Bronchial epithelial cell (primary cell): Measurements from ENCODE around the gene KRT38. TPM values are rescaled to one million over a fixed set of nuclear protein-coding genes. Genes with fewer than 3 reads are reported as not detected.

Experiments
- DNase-seq: peaks from one replicate; pipeline ENCODE4 v3.0.0-alpha.2; 2010; ENCODE audit warnings: low read depth
- FAIRE-seq: peaks from 2 replicates; lab custom pipeline; 2011; peaks lifted over from hg19 to GRCh38; lab: Jason Lieb, UNC
- H3K27me3 ChIP-seq: 2 replicates; pipeline ENCODE4 v1.5.1; 2011; ENCODE audit warnings: low read length; ENCODE audit not compliant: control insufficient read depth, insufficient read depth
- H3K36me3 ChIP-seq: 2 replicates; pipeline ENCODE4 v1.5.1; 2011; ENCODE audit warnings: low read length; ENCODE audit not compliant: control insufficient read depth, insufficient read depth
- H3K4me3 ChIP-seq: 2 replicates; pipeline ENCODE4 v1.5.1; 2011; ENCODE audit warnings: mild to moderate bottlenecking, low read depth, low read length, control low read depth
- total RNA-seq: library from RNA; depleted of rRNA; stranded (reverse); fragments of >200 nt; gene quantifications from 2 replicates; pipeline ENCODE4 v1.2.1, GENCODE V29; 2014
- TF ChIP-seq, protein P1 (sequence below): IDR thresholded peaks from 2 replicates; pipeline ENCODE4 v1.5.1; 2011; ENCODE audit warnings: mild to moderate bottlenecking, moderate library complexity, low read length, control low read depth, inconsistent platforms; ENCODE audit not compliant: insufficient read depth, severe bottlenecking

Gene KRT38
- total RNA-seq, 1 donor from 2014 or later, result not detected

- FAIRE-seq (no peak), DNase-seq (no peak)
- TF ChIP-seq, protein P1, sequence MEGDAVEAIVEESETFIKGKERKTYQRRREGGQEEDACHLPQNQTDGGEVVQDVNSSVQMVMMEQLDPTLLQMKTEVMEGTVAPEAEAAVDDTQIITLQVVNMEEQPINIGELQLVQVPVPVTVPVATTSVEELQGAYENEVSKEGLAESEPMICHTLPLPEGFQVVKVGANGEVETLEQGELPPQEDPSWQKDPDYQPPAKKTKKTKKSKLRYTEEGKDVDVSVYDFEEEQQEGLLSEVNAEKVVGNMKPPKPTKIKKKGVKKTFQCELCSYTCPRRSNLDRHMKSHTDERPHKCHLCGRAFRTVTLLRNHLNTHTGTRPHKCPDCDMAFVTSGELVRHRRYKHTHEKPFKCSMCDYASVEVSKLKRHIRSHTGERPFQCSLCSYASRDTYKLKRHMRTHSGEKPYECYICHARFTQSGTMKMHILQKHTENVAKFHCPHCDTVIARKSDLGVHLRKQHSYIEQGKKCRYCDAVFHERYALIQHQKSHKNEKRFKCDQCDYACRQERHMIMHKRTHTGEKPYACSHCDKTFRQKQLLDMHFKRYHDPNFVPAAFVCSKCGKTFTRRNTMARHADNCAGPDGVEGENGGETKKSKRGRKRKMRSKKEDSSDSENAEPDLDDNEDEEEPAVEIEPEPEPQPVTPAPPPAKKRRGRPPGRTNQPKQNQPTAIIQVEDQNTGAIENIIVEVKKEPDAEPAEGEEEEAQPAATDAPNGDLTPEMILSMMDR, result no peak
- Histone ChIP-seq H3K36me3 (no peaks in the 10 kb centered on the region), H3K4me3 (no peak overlapping the region), H3K27me3 (peaks cover 1% of the 10 kb centered on the region)
Observed at GRCh38 chr17:41478237-41478636, 37.5 kb upstream of the KRT38 start.

DNA sequence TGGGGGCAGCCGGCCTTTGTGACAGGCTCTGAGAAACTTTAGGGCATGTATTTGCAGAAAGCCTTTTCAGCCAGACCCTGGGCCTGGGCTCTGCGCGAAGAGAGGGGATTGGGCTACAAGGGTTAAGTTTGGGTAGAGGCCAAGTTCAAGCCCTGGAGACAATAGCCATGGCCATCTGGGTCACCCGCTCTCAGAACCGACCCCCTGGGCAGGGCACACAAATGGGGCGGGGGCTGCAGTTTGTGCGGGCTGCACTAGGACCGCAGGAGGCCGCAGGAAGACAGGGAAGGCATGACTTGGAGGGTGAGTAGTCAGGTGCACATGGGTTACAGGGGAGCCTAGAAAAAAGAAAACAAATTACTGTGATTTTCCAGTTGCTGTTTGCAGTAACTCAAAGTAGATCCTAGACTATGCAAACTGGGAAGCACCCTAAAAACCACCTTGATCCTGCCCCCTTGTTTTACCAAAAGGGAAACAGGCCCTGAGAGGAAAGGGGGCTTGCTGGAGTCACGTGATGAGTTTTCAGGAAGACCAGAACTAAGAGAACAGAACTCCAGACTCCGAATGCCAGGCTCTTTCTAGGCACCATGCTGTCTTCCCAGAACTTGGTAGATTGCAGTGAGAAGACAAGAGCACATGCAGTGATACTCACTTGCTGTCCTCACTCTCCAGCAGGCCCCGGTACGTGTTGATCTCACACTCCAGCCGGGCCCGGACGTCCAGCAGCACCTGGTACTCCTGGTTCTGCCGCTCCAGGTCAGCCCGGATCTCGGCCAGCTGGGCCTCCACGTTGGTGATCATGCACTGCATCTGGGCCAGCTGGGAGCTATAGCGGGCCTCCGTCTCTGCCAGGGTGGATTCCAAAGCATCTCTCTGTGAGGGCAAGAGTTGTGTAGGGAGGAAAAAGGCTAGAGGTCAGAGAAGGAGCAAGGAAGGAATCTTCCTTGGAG, 36.4 kb upstream of the KRT38 start:
- DNase-seq (no peak), FAIRE-seq (no peak)
- peaks cover 1% of the 10 kb centered on the region for H3K27me3 ChIP-seq
- H3K36me3 ChIP-seq, result no peaks in the 10 kb centered on the region
- TF ChIP-seq, protein P1, result no peak
- H3K4me3 ChIP-seq, result no peak overlapping the region

GRCh38 chr17:41475421-41475820, 34.6 kb upstream of the KRT38 start:
- H3K27me3 ChIP-seq, result peaks cover 1% of the 10 kb centered on the region
- DNase-seq (no peak), FAIRE-seq (no peak)
- TF ChIP-seq, protein P1, result no peak
- no peaks in the 10 kb centered on the region for H3K36me3 ChIP-seq
- no peak overlapping the region for H3K4me3 ChIP-seq

- no peak for FAIRE-seq
- TF ChIP-seq, protein P1, result no peak
- Histone ChIP-seq H3K27me3 (peaks cover 1% of the 10 kb centered on the region), H3K36me3 (no peaks in the 10 kb centered on the region), H3K4me3 (no peak overlapping the region)
- DNase-seq, result no peak
Observed at GRCh38 chr17:41474863-41475262, 34.1 kb upstream of the KRT38 start.

- DNase-seq (no peak), FAIRE-seq (no peak)
- TF ChIP-seq, protein P1, result no peak
- H3K27me3 ChIP-seq, result no peaks in the 10 kb centered on the region
- no peaks in the 10 kb centered on the region for H3K36me3 ChIP-seq
- no peak overlapping the region for H3K4me3 ChIP-seq
Observed at GRCh38 chr17:41468346-41468745, 27.6 kb upstream of the KRT38 start.
